IPS-18a (cell line): ENCODE results near the gene GALNT18.

Source experiments
- H3K27ac ChIP-seq: one replicate; pipeline ENCODE4 v1.5.1; 2013; ENCODE audit warnings: low read length
- H3K27me3 ChIP-seq: one replicate; pipeline ENCODE4 v1.6.1; 2013; ENCODE audit warnings: mild to moderate bottlenecking, low read length; ENCODE audit not compliant: control insufficient read depth, insufficient read depth
- H3K36me3 ChIP-seq: one replicate; pipeline ENCODE4 v1.6.1; 2013; ENCODE audit warnings: low read depth, low read length; ENCODE audit not compliant: control insufficient read depth
- H3K4me1 ChIP-seq: one replicate; pipeline ENCODE4 v1.6.1; 2013; ENCODE audit warnings: low read depth, low read length; ENCODE audit not compliant: control insufficient read depth
- H3K4me3 ChIP-seq: one replicate; pipeline ENCODE4 v1.5.1; 2013; ENCODE audit warnings: low read length
- H3K9ac ChIP-seq: one replicate; pipeline ENCODE4 v1.6.1; 2013; ENCODE audit warnings: mild to moderate bottlenecking, low read length, moderate library complexity
- H3K9me3 ChIP-seq: one replicate; pipeline ENCODE4 v1.6.1; 2013; ENCODE audit warnings: low read depth, low read length; ENCODE audit not compliant: control insufficient read depth

The GALNT18 gene

GRCh38 chr11:11345099-11345498 is 276.7 kb downstream of the GALNT18 start:
- Histone ChIP-seq H3K36me3 (no peaks in the 10 kb centered on the region), H3K27ac (no peak overlapping the region), H3K9ac (no peak overlapping the region), H3K4me1 (no peaks in the 10 kb centered on the region), H3K4me3 (no peak overlapping the region), H3K27me3 (no peaks in the 10 kb centered on the region), H3K9me3 (no peaks in the 10 kb centered on the region)

GRCh38 chr11:11344045-11344444 is 277.8 kb downstream of the GALNT18 start:
- Histone ChIP-seq H3K27me3 (no peaks in the 10 kb centered on the region), H3K9me3 (no peaks in the 10 kb centered on the region)

GRCh38 chr11:11338304-11338703 is 283.5 kb downstream of the GALNT18 start:
- Histone ChIP-seq H3K27me3 (no peaks in the 10 kb centered on the region), H3K4me3 (no peak overlapping the region), H3K9ac (no peak overlapping the region), H3K36me3 (no peaks in the 10 kb centered on the region), H3K4me1 (peaks cover 7% of the 10 kb centered on the region), H3K9me3 (no peaks in the 10 kb centered on the region), H3K27ac (no peak overlapping the region)

More at GRCh38 chr11:11344045-11344444, 277.8 kb downstream of the GALNT18 start:
- H3K4me1 ChIP-seq, result no peaks in the 10 kb centered on the region
- H3K9ac ChIP-seq, result no peak overlapping the region
- H3K4me3 ChIP-seq, result no peak overlapping the region
- H3K27ac ChIP-seq, result no peak overlapping the region
- H3K36me3 ChIP-seq, result no peaks in the 10 kb centered on the region

- H3K9ac ChIP-seq, result no peak overlapping the region
- no peak overlapping the region for H3K4me3 ChIP-seq
- H3K36me3 ChIP-seq, result no peaks in the 10 kb centered on the region
- no peaks in the 10 kb centered on the region for H3K27me3 ChIP-seq
- H3K9me3 ChIP-seq, result no peaks in the 10 kb centered on the region
- H3K27ac ChIP-seq, result no peak overlapping the region
- H3K4me1 ChIP-seq, result peaks cover 7% of the 10 kb centered on the region
These were observed 285.1 kb downstream of the GALNT18 start for GRCh38 chr11:11336664-11337063.

- Histone ChIP-seq H3K4me1 (peaks cover 7% of the 10 kb centered on the region), H3K27ac (no peak overlapping the region), H3K36me3 (no peaks in the 10 kb centered on the region), H3K4me3 (no peak overlapping the region), H3K9ac (no peak overlapping the region), H3K27me3 (no peaks in the 10 kb centered on the region), H3K9me3 (no peaks in the 10 kb centered on the region)
These were observed 286.8 kb downstream of the GALNT18 start for GRCh38 chr11:11335043-11335442.

GRCh38 chr11:11334607-11335006 is 287.2 kb downstream of the GALNT18 start:
- no peak overlapping the region for H3K27ac ChIP-seq

GRCh38 chr11:11332141-11332710 is 289.6 kb downstream of the GALNT18 start:
- H3K27me3 ChIP-seq, result no peaks in the 10 kb centered on the region
- H3K27ac ChIP-seq, result no peak overlapping the region
- H3K9ac ChIP-seq, result no peak overlapping the region
- peaks cover 7% of the 10 kb centered on the region for H3K4me1 ChIP-seq
- no peaks in the 10 kb centered on the region for H3K9me3 ChIP-seq
- H3K4me3 ChIP-seq, result no peak overlapping the region
- no peaks in the 10 kb centered on the region for H3K36me3 ChIP-seq

More at GRCh38 chr11:11334607-11335006, 287.2 kb downstream of the GALNT18 start:
- H3K4me1 ChIP-seq, result peaks cover 7% of the 10 kb centered on the region
- H3K9me3 ChIP-seq, result no peaks in the 10 kb centered on the region
- no peak overlapping the region for H3K4me3 ChIP-seq
- no peaks in the 10 kb centered on the region for H3K36me3 ChIP-seq
- no peaks in the 10 kb centered on the region for H3K27me3 ChIP-seq
- H3K9ac ChIP-seq, result no peak overlapping the region

- H3K9ac ChIP-seq, result no peak overlapping the region
- no peaks in the 10 kb centered on the region for H3K4me1 ChIP-seq
- no peak overlapping the region for H3K4me3 ChIP-seq
- no peaks in the 10 kb centered on the region for H3K36me3 ChIP-seq
- H3K27ac ChIP-seq, result no peak overlapping the region
- no peaks in the 10 kb centered on the region for H3K9me3 ChIP-seq
- H3K27me3 ChIP-seq, result no peaks in the 10 kb centered on the region
These were observed 292.6 kb downstream of the GALNT18 start for GRCh38 chr11:11329062-11329806.

GRCh38 chr11:11324090-11324489 is 297.7 kb downstream of the GALNT18 start:
- no peaks in the 10 kb centered on the region for H3K27me3 ChIP-seq
- H3K4me3 ChIP-seq, result no peak overlapping the region
- no peaks in the 10 kb centered on the region for H3K36me3 ChIP-seq
- H3K27ac ChIP-seq, result no peak overlapping the region
- no peaks in the 10 kb centered on the region for H3K9me3 ChIP-seq
- no peak overlapping the region for H3K9ac ChIP-seq
- no peaks in the 10 kb centered on the region for H3K4me1 ChIP-seq

GRCh38 chr11:11322101-11322500 is 299.7 kb downstream of the GALNT18 start:
- Histone ChIP-seq H3K27ac (no peak overlapping the region), H3K36me3 (no peaks in the 10 kb centered on the region), H3K9me3 (no peaks in the 10 kb centered on the region), H3K4me3 (no peak overlapping the region), H3K27me3 (no peaks in the 10 kb centered on the region), H3K9ac (no peak overlapping the region), H3K4me1 (no peaks in the 10 kb centered on the region)

- H3K27ac ChIP-seq, result no peak overlapping the region
- no peaks in the 10 kb centered on the region for H3K4me1 ChIP-seq
- H3K9me3 ChIP-seq, result no peaks in the 10 kb centered on the region
- H3K9ac ChIP-seq, result no peak overlapping the region
- H3K4me3 ChIP-seq, result no peak overlapping the region
- H3K36me3 ChIP-seq, result no peaks in the 10 kb centered on the region
- H3K27me3 ChIP-seq, result no peaks in the 10 kb centered on the region
These were observed 301.0 kb downstream of the GALNT18 start for GRCh38 chr11:11320825-11321224.

- no peak overlapping the region for H3K4me3 ChIP-seq
- no peaks in the 10 kb centered on the region for H3K36me3 ChIP-seq
- H3K27ac ChIP-seq, result no peak overlapping the region
- no peak overlapping the region for H3K9ac ChIP-seq
- H3K27me3 ChIP-seq, result no peaks in the 10 kb centered on the region
- no peaks in the 10 kb centered on the region for H3K4me1 ChIP-seq
- no peaks in the 10 kb centered on the region for H3K9me3 ChIP-seq
These were observed 302.8 kb downstream of the GALNT18 start for GRCh38 chr11:11318961-11319360.
